H1 (cell line): Measurements from ENCODE around the gene PPIG. TPM values are rescaled to one million over a fixed set of nuclear protein-coding genes. Genes with fewer than 3 reads are reported as not detected.

Source experiments
- BACH1 ChIP-seq: IDR thresholded peaks from 2 replicates; pipeline ENCODE4 v1.6.1; 2012; ENCODE audit warnings: low read length, improper control_type of control experiment
- CBX8 ChIP-seq: fragments of 300-800, 300-1000 bp; sonication (generic); IDR thresholded peaks from 2 replicates; pipeline ENCODE4 v1.7.1; 2016; ENCODE audit warnings: low read depth, low read length, borderline replicate concordance
- CEBPB ChIP-seq: IDR thresholded peaks from 2 replicates; pipeline ENCODE4 v1.6.1; 2012; ENCODE audit warnings: low read depth, low read length
- EP300 ChIP-seq, 2 experiments: IDR thresholded peaks; 1 replicate in 1 of 2; 2 replicates in 1 of 2; pipeline ENCODE4 v1.6.1; 2011 to 2012; ENCODE audit warnings: low read depth in 2 of 2, low read length in 2 of 2, mild to moderate bottlenecking in 2 of 2, borderline replicate concordance in 1 of 2, inconsistent platforms in 1 of 2, moderate library complexity in 1 of 2
- FOSL1 ChIP-seq: IDR thresholded peaks from 2 replicates; pipeline ENCODE4 v1.6.1; 2011; ENCODE audit warnings: mild to moderate bottlenecking, low read depth, low read length, moderate library complexity; ENCODE audit not compliant: insufficient read depth
- HDAC2 ChIP-seq, 2 experiments: fragments of 300-600 bp in 1 of 2; sonication (generic) in 1 of 2; IDR thresholded peaks; 2 replicates each; pipeline ENCODE4 v1.6.1; 2011 to 2012; ENCODE audit warnings: low read depth in 2 of 2, low read length in 2 of 2, mild to moderate bottlenecking in 2 of 2, moderate library complexity in 2 of 2, borderline replicate concordance in 1 of 2, inconsistent platforms in 1 of 2
- NANOG ChIP-seq: IDR thresholded peaks from 2 replicates; pipeline ENCODE4 v1.6.1; 2011; ENCODE audit warnings: low read length, low read depth, mild to moderate bottlenecking, inconsistent platforms; ENCODE audit not compliant: insufficient read depth, poor library complexity, severe bottlenecking
- RAD21 ChIP-seq, 2 experiments: IDR thresholded peaks in 1 of 2; conservative IDR thresholded peaks in 1 of 2; 2 replicates each; pipeline ENCODE4 v1.6.1; 2011; ENCODE audit warnings: low read depth in 2 of 2, low read length in 2 of 2, improper control_type of control experiment in 1 of 2, inconsistent platforms in 1 of 2, mild to moderate bottlenecking in 1 of 2, moderate library complexity in 1 of 2
- polyA plus RNA-seq, 7 experiments: library from polyadenylated mRNA; depleted of rRNA in 3 of 7; stranded (reverse) in 5 of 7; unstranded in 2 of 7; fragments of >200 nt in 5 of 7; fragments of 200-250 nt in 2 of 7; gene quantifications; 1 replicate in 5 of 7; 2 replicates in 1 of 7; 4 replicates in 1 of 7; pipeline versions ENCODE4 v1.2.1 to v1.2.3, GENCODE V29; 2011 to 2013; ENCODE audit warnings: missing spikeins in 2 of 7, mixed read lengths in 2 of 7
- total RNA-seq: library from RNA; stranded (reverse); fragmentation: NEBNext Ultra II Directional; extraction: Animal tissue kit (Norgen Biotek cat#: 25700); gene quantifications from 2 replicates; pipeline ENCODE4 v1.2.1, GENCODE V29; 2021
- TF ChIP-seq, protein P1 (sequence below): IDR thresholded peaks from 2 replicates; pipeline ENCODE4 v1.6.1; 2011; ENCODE audit warnings: low read depth, mild to moderate bottlenecking, low read length; ENCODE audit not compliant: insufficient read depth

Gene PPIG
- total and polyA plus RNA-seq, 2 of the 8 experiments (the other 6 are each of a cell fraction or from before 2014, with no cell fraction given) = 14.7 to 71.0 TPM

DNA sequence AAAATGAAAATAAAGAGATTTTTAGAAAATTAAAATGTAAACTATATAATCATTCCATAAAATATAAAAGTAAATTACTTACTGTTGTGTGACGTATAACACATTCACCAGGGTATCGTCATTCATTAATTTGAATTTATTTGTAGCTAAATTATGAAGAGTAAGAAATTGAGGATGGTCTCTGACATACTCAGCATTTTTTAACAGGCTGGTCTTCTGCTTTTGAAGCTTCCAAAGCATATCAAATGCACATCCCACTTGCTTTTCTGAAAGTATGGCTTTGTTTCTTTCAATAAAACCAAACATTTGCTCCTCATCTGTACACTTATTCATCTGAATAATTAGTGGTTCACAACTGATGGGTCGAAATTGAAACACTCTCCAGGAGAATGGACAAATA lies 12.6 kb upstream of the PPIG start (continued):
- TF ChIP-seq BACH1 (no peak), FOSL1 (no peak), HDAC2 (IDR thresholded peaks at IDR 0.05; ENCODE audit: borderline replicate concordance in 1 of 2, low read depth in 2 of 2, low read length in 2 of 2) (no peak), CEBPB (no peak), EP300 (IDR thresholded peaks at IDR 0.05; ENCODE audit: borderline replicate concordance in 1 of 2, low read depth in 2 of 2, low read length in 2 of 2) (no peak), RAD21 (IDR thresholded peaks at IDR 0.05 in 1 of 2, conservative IDR thresholded peaks at IDR 0.05 in 1 of 2; ENCODE audit: low read depth in 2 of 2, low read length in 2 of 2) (no peak), CBX8 (no peak), NANOG (no peak)
- TF ChIP-seq, protein P1, sequence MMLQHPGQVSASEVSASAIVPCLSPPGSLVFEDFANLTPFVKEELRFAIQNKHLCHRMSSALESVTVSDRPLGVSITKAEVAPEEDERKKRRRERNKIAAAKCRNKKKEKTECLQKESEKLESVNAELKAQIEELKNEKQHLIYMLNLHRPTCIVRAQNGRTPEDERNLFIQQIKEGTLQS = no peak
